ENCODE results near the gene CAMTA2. TPM values are rescaled to one million over a fixed set of nuclear protein-coding genes. Genes with fewer than 3 reads are reported as not detected.
A peak's percentile ranks its signal among the peaks of the same experiment; 100 is the strongest.

CAMTA2 gene
- total and polyA plus RNA-seq, 7 donors, result 9.9 to 64.5 (median 24.6) TPM

GRCh38 chr17:4938688-4939545 is 48.6 kb downstream of the CAMTA2 start:
- Histone ChIP-seq H3K27ac (peak overlapping the region; percentile 91 to 96 (median 94)), H3K36me3 (peaks cover 20 to 46% (median 30%) of the 10 kb centered on the region in 4 donors), H3K9me3 (no peaks in the 10 kb centered on the region), H3K27me3 (no peaks in the 10 kb centered on the region), H3K4me1 (peaks cover 0 to 53% (median 40%) of the 10 kb centered on the region in 4 donors), H3K4me3 (peak overlapping the region; percentile 62 to 83 (median 73))
- intact Hi-C loops (cut with DNase I), result loop anchor here (1.0 kb wide), 1 partner anchor 48 kb away; the partner anchor contains the start of gene CAMTA2
- 30 to 59% methylated on average over 19 of the region's 19 CpGs for WGBS, 2 donors
- TF ChIP-seq POLR2AphosphoS5 (IDR thresholded peaks at IDR 0.05), result no peak
- no peak for TF ChIP-seq EP300 (IDR thresholded peaks at IDR 0.05)
- TF ChIP-seq CTCF (IDR thresholded peaks at IDR 0.05), result no peak
- no peak for TF ChIP-seq POLR2A (IDR thresholded peaks at IDR 0.05)
- no peak for DNase-seq

GRCh38 chr17:4938069-4938491 is 49.4 kb downstream of the CAMTA2 start:
- no peaks in the 10 kb centered on the region for H3K27me3 ChIP-seq
- intact Hi-C loops (cut with DNase I), result no loop called here
- TF ChIP-seq CTCF (IDR thresholded peaks at IDR 0.05) (no peak), POLR2AphosphoS5 (IDR thresholded peaks at IDR 0.05) (no peak), EP300 (IDR thresholded peaks at IDR 0.05) (no peak), POLR2A (IDR thresholded peaks at IDR 0.05) (no peak)
- H3K4me1 ChIP-seq, result peaks cover 0 to 54% (median 42%) of the 10 kb centered on the region in 4 donors
- peak overlapping the region in 1 of 4 donors; percentile 83 for H3K4me3 ChIP-seq
- no peak for DNase-seq
- 90 to 96% methylated on average over 11 of the region's 11 CpGs for WGBS, 2 donors
- H3K36me3 ChIP-seq, result peaks cover 14 to 39% (median 23%) of the 10 kb centered on the region in 4 donors
- no peaks in the 10 kb centered on the region for H3K9me3 ChIP-seq
- H3K27ac ChIP-seq, result peak overlapping the region; percentile 91 to 96 (median 94)

GRCh38 chr17:4937553-4937952 is 49.9 kb downstream of the CAMTA2 start:
- Histone ChIP-seq H3K27ac (peak overlapping the region in 2 of 4 donors; percentile 96), H3K4me3 (no peak overlapping the region), H3K27me3 (no peaks in the 10 kb centered on the region), H3K9me3 (no peaks in the 10 kb centered on the region), H3K4me1 (peaks cover 0 to 49% (median 40%) of the 10 kb centered on the region in 4 donors), H3K36me3 (peaks cover 13 to 33% (median 19%) of the 10 kb centered on the region in 4 donors)
- DNase-seq, result no peak
- intact Hi-C loops (cut with DNase I), result no loop called here
- TF ChIP-seq POLR2AphosphoS5 (IDR thresholded peaks at IDR 0.05) (no peak), EP300 (IDR thresholded peaks at IDR 0.05) (no peak), POLR2A (IDR thresholded peaks at IDR 0.05) (no peak), CTCF (IDR thresholded peaks at IDR 0.05) (no peak)
- 94 to 97% methylated on average over 16 of the region's 16 CpGs for WGBS, 2 donors

GRCh38 chr17:4936436-4936835 is 51.0 kb downstream of the CAMTA2 start:
- Histone ChIP-seq H3K9me3 (no peaks in the 10 kb centered on the region), H3K27ac (no peak overlapping the region), H3K36me3 (peaks cover 13 to 27% (median 16%) of the 10 kb centered on the region in 4 donors), H3K4me1 (peaks cover 0 to 38% (median 33%) of the 10 kb centered on the region in 4 donors), H3K27me3 (no peaks in the 10 kb centered on the region), H3K4me3 (no peak overlapping the region)
- DNase-seq, result no peak
- WGBS, 2 donors, result 86 to 92% methylated on average over 3 of the region's 3 CpGs
- TF ChIP-seq POLR2A (IDR thresholded peaks at IDR 0.05) (no peak), EP300 (IDR thresholded peaks at IDR 0.05) (no peak), POLR2AphosphoS5 (IDR thresholded peaks at IDR 0.05) (no peak), CTCF (IDR thresholded peaks at IDR 0.05) (no peak)
- intact Hi-C loops (cut with DNase I), result no loop called here

Data from sigmoid colon (tissue), 7 donors.